GM11168 (cell line): ENCODE measurements around the gene MAN2A2.

Source experiments
- in situ Hi-C: fragments of 300-500 bp; cut with MboI; formaldehyde crosslinking; loops from one replicate; pipeline ENCODE4 v1.12.0; 2022; ENCODE audit warnings: low sequenced_read_pairs; ENCODE audit not compliant: unreplicated experiment

MAN2A2 gene

DNA sequence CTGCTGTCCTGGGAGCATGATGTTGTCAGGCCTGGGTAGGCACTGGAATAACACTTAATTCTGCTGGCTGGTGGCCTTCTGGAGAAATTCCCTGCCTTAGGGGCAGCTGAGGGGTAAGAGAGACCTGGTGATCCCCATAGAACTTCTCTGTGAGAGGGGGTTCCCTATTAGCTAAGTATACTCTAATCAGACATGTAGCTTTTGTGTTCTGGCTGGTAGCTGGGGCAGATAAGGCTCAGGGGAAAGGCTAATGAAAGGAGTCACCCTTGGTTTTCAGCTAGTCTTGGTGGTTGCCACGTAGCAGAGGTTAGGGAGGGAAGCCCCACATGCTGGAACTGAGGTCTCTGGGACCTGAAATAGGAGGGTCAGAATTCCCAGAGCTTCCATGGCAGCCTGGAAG is 30.2 kb downstream of the MAN2A2 start:
- in situ Hi-C loops = no loop called here

DNA sequence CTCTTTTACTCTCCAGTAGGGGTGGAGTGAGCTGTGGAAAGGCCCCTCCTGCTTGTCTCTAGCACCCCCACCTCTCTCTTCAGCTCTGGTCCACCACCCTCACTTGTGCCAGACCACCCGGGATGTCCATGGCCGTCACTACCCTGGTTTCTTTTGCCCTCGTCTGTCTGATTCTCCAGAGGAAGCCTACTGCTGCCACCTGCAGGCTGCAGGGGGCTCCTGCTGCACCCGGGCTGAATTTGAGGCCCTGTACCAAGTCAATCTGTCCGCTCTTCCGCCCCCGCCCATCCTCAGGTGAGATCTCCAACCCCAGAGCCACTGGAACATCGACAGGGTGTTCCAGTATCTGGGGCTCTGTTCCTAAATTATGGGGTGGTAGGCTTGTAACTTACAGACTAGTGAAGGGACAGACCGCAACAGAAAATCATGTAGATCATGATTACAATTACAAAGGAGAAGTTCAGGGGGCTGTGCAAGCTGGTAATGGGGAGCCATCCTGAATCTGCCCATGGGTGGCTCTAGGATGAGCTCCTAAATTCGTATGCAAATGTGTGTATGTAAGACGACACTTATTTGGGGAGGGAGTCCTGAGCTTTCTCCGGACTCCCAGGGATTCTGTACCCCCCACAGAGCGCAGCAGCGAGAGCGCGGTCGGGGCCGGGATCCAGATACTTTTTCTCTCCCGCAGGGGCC is 31.3 kb downstream of the MAN2A2 start:
- in situ Hi-C loops = no loop called here

DNA sequence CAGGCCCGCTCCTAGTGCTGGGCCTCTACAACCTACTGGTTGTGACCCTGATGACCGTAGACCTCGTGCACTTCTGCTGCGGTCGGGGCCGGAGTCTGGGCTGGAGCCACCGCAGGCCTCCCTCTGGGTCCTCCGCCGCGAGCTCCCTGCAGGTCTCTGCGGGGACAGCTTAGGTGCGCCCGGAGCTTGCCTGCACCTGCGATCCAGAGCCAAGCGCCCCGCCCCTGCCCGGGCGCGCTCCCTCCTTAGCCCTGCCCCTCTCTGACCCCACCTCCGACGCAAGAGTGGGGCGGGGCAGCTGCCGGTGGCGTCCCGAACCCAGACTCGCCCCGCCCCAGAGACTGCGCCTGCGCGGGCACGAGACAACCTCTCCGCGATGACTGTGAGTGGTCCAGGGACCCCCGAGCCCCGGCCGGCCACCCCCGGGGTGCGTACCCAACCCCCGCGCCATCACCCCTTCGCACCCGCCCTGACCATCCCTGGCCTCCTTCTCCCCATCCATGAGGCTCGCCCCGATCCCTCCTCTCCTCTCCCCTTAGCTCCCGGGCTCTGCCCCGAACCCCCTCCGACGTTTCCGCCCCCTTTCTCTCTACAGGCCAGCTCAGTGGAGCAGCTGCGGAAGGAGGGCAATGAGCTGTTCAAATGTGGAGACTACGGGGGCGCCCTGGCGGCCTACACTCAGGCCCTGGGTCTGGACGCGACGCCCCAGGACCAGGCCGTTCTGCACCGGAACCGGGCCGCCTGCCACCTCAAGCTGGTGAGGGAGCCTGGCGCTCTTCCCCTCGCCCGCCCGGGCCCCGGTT is 32.0 kb downstream of the MAN2A2 start, which contains the start of gene UNC45A:
Gene UNC45A, plus strand, starts transcription at position 337 of the 803 bp plus-strand sequence. Its CDS starts 40 bp downstream, at position 377.
- in situ Hi-C loops = no loop called here

GRCh38 chr15:90936823-90937222 is 33.7 kb downstream of the MAN2A2 start:
- in situ Hi-C loops = no loop called here

GRCh38 chr15:90938261-90938660 is 35.2 kb downstream of the MAN2A2 start:
- in situ Hi-C loops = no loop called here

DNA sequence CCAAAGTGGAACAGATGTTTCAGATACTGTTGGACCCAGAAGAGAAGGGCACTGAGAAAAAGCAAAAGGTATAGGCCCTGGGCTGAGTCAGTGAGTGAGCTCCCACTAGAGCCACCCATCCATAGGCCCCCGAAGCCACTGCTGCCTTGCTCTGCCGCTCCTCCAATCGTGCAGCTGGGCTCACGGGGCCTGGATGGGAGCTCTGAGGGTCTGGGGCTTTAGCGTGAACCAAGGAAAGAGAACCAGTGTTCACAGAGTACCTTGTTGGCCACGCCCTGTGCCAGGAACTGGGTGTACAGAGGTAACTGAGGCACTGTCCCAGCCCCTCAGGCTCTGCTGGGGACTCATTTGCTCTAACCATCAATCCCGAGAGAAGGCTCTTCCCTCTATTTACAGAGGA is 36.7 kb downstream of the MAN2A2 start:
- in situ Hi-C loops = no loop called here

GRCh38 chr15:90941038-90941437 is 37.9 kb downstream of the MAN2A2 start:
- in situ Hi-C loops = no loop called here

- in situ Hi-C loops = no loop called here
These were observed 39.4 kb downstream of the MAN2A2 start for GRCh38 chr15:90942354-90943120.

DNA sequence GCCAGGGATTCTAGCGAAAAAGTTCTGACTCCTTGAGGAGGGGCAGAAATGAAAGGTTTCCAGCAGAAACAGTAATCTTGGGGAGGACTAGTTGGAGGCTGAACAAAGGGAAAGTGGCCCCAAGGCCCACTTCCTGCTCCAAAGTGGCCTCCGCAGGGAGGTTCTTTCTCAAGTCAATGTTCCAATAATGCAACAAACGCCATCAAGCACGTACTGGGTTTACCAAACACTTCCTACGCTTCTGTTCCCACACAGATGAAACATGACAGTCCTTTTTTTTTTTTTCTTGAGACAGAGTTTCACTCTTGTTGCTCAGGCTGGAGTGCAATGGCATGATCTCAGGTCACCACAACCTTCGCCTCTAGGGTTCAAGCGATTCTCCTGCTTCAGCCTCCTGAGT is 42.0 kb downstream of the MAN2A2 start:
- in situ Hi-C loops = no loop called here

- in situ Hi-C loops = no loop called here
These were observed 43.4 kb downstream of the MAN2A2 start for GRCh38 chr15:90946538-90946937.

GRCh38 chr15:90946941-90947576 is 44.0 kb downstream of the MAN2A2 start:
- in situ Hi-C loops = no loop called here

GRCh38 chr15:90947577-90948357 is 44.7 kb downstream of the MAN2A2 start:
- in situ Hi-C loops = no loop called here

GRCh38 chr15:90948506-90948905 is 45.4 kb downstream of the MAN2A2 start:
- in situ Hi-C loops = no loop called here

DNA sequence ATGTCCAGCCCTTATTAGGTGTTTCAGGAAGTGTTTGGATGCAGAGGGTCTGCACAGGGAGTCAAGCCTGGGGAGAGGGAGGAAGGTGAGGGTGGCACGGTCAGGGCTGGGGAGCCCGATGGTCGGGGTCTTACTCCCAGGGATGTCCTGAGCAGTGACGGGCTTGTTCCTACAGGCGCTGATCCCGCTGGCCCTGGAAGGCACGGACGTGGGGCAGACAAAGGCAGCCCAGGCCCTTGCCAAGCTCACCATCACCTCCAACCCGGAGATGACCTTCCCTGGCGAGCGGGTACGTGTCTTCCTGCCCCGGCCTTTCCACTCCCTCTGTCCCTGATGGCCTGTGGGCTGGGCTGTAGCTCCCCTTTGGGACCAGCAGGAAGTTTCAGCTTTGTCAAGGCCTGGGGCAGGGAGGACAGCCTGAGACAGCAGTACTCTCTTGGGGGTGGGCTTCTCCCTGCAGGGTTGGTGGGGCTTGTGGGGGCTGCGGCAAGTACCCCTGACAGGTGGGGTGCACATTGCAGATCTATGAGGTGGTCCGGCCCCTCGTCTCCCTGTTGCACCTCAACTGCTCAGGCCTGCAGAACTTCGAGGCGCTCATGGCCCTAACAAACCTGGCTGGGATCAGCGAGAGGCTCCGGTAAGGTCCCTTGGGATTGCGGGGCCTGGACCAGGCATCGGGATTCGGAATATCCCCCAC is 47.0 kb downstream of the MAN2A2 start:
- in situ Hi-C loops = loop anchor here (10.0 kb wide), 1 partner anchor 85 kb away; no protein-coding TSS in a partner anchor

- in situ Hi-C loops = loop anchor here (10.0 kb wide), 1 partner anchor 84 kb away; no protein-coding TSS in a partner anchor
These were observed 47.6 kb downstream of the MAN2A2 start for GRCh38 chr15:90950676-90951075.

DNA sequence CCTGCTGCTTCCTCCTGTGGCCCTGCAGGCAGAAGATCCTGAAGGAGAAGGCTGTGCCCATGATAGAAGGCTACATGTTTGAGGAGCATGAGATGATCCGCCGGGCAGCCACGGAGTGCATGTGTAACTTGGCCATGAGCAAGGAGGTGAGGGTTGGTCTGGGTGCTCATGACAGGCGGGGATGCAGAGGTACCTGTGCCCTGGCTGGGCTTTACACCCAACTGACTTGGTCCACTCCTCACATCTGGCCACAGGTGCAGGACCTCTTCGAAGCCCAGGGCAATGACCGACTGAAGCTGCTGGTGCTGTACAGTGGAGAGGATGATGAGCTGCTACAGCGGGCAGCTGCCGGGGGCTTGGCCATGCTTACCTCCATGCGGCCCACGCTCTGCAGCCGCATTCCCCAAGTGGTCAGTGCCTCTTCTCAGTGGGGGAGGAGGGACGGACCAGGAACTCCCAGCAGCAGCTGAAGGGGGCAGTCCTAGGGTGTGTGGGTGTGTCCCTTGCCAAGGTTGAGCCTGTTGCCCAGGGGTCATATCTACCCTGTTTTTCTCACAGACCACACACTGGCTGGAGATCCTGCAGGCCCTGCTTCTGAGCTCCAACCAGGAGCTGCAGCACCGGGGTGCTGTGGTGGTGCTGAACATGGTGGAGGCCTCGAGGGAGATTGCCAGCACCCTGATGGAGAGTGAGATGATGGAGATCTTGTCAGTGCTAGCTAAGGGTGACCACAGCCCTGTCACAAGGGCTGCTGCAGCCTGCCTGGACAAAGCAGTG is 50.0 kb downstream of the MAN2A2 start:
- in situ Hi-C loops = loop anchor here (10.0 kb wide), 1 partner anchor 82 kb away; no protein-coding TSS in a partner anchor

DNA sequence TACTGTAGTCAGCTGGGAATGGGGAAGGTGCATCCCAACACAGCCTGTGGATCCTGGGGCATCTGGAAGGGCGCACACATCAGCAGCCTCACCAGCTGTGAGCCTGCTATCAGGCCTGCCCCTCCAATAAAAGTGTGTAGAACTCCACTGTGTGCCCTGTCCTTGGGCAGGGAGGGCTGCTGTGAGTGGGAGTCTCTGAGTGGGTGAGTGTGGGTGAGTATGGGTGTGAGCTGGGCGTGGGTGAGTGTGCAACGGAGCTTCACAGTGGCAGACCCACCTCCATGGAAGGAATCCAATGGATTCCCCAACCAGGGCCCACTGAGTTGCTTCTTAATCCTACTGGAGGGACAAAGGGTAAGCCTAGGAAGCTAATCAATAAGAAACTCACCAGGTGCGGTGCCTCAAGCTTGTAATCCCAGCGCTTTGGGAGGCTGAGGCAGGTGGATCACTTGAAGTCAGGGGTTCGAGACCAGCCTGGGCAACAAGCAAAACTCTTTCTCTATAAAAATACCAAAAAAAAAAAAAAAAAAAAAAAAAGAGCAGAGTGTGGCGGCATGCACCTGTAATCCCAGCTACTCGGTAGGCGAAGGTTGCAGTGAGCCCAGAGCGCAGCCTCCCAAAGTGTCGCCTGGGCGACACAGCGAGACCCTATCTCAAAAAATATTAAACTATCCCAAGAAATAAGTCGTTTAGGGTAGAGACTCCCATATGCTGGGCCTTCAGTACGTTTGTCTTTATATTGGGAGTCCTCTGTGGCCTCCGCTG is 51.0 kb downstream of the MAN2A2 start:
- in situ Hi-C loops = loop anchor here (10.0 kb wide), 1 partner anchor 81 kb away; no protein-coding TSS in a partner anchor
